HepG2 (cell line): ENCODE data around the gene USP2. TPM values are rescaled to one million over a fixed set of nuclear protein-coding genes. Genes with fewer than 3 reads are reported as not detected.

Experiments
- BRD4 ChIP-seq: sonication (generic); formaldehyde crosslinking; IDR thresholded peaks from 2 replicates; pipeline ENCODE4 v1.4.0; 2020; ENCODE audit warnings: missing genetic modification reagents
- CEBPB ChIP-seq: IDR thresholded peaks from 2 replicates; pipeline ENCODE4 v1.6.1; 2011; ENCODE audit warnings: low read depth, low read length, improper control_type of control experiment, borderline replicate concordance
- CEBPG ChIP-seq: IDR thresholded peaks from 2 replicates; pipeline ENCODE4 v1.6.1; 2016
- E2F5 ChIP-seq: sonication (generic); formaldehyde crosslinking; conservative IDR thresholded peaks from 2 replicates; pipeline ENCODE4 v1.4.0; 2020; ENCODE audit warnings: missing genetic modification reagents
- ELF4 ChIP-seq: sonication (generic); formaldehyde crosslinking; IDR thresholded peaks from 2 replicates; pipeline ENCODE4 v1.5.0; 2020; ENCODE audit warnings: missing genetic modification reagents, mild to moderate bottlenecking, moderate library complexity, borderline replicate concordance
- FOSL2 ChIP-seq: sonication (generic); formaldehyde crosslinking; IDR thresholded peaks from 2 replicates; pipeline ENCODE4 v1.4.0; 2020; ENCODE audit warnings: missing genetic modification reagents
- HDAC6 ChIP-seq: fragments of 200-600 bp; sonication (generic); IDR thresholded peaks from 2 replicates; pipeline ENCODE4 v1.7.0; 2017; ENCODE audit warnings: mild to moderate bottlenecking, antibody characterized with exemption, low read length, low read depth
- HINFP ChIP-seq: sonication (generic); formaldehyde crosslinking; IDR thresholded peaks from 2 replicates; pipeline ENCODE4 v1.4.0; 2020; ENCODE audit warnings: low read depth, mild to moderate bottlenecking, missing genetic modification reagents
- IRF1 ChIP-seq: sonication (generic); formaldehyde crosslinking; IDR thresholded peaks from 2 replicates; pipeline ENCODE4 v1.4.0; 2020; ENCODE audit warnings: low read depth, mild to moderate bottlenecking, missing genetic modification reagents
- NFYC ChIP-seq: IDR thresholded peaks from 2 replicates; pipeline ENCODE4 v1.6.1; 2016; ENCODE audit warnings: missing genetic modification reagents, missing compliant biosample characterization
- NR2F1 ChIP-seq, 2 experiments: fragments of 450-650 bp in 1 of 2; formaldehyde crosslinking in 1 of 2; IDR thresholded peaks; 2 replicates each; pipeline versions ENCODE4 v1.5.0 to v1.6.1; 2016 to 2020; ENCODE audit warnings: mild to moderate bottlenecking in 1 of 2, missing compliant biosample characterization in 1 of 2, missing genetic modification reagents in 1 of 2, moderate library complexity in 1 of 2
- RAD21 ChIP-seq: fragments of 450-650 bp; formaldehyde crosslinking; IDR thresholded peaks from 2 replicates; pipeline ENCODE4 v1.5.0; 2020; ENCODE audit warnings: mild to moderate bottlenecking
- REL ChIP-seq: sonication (generic); formaldehyde crosslinking; conservative IDR thresholded peaks from 2 replicates; pipeline ENCODE4 v1.8.0; 2022; ENCODE audit warnings: mild to moderate bottlenecking, missing genetic modification reagents, moderate library complexity
- RXRA ChIP-seq: sonication (generic); formaldehyde crosslinking; IDR thresholded peaks from 2 replicates; pipeline ENCODE4 v1.5.1; 2020; ENCODE audit warnings: missing genetic modification reagents
- SPEN ChIP-seq: sonication (generic); formaldehyde crosslinking; IDR thresholded peaks from 2 replicates; pipeline ENCODE4 v1.5.1; 2020; ENCODE audit warnings: low read depth, mild to moderate bottlenecking, missing genetic modification reagents
- TEAD3 ChIP-seq: optimal IDR thresholded peaks from 2 replicates; pipeline ENCODE3; 2016; ENCODE audit warnings: borderline replicate concordance
- ZBTB34 ChIP-seq: sonication (generic); formaldehyde crosslinking; IDR thresholded peaks from 2 replicates; pipeline ENCODE4 v1.8.0; 2022; ENCODE audit warnings: mild to moderate bottlenecking, missing genetic modification reagents
- ZBTB38 ChIP-seq: sonication (generic); formaldehyde crosslinking; IDR thresholded peaks from 2 replicates; pipeline ENCODE4 v1.5.1; 2020; ENCODE audit warnings: mild to moderate bottlenecking, missing genetic modification reagents
- ZFP37 ChIP-seq: sonication (generic); formaldehyde crosslinking; IDR thresholded peaks from 2 replicates; pipeline ENCODE4 v1.4.0; 2020; ENCODE audit warnings: missing genetic modification reagents, borderline replicate concordance
- ZNF232 ChIP-seq: sonication (generic); formaldehyde crosslinking; IDR thresholded peaks from 2 replicates; pipeline ENCODE4 v1.4.0; 2020; ENCODE audit warnings: missing genetic modification reagents, borderline replicate concordance
- ZNF326 ChIP-seq: sonication (generic); formaldehyde crosslinking; IDR thresholded peaks from 2 replicates; pipeline ENCODE4 v1.4.0; 2020; ENCODE audit warnings: missing genetic modification reagents, borderline replicate concordance
- ZNF335 ChIP-seq: sonication (generic); formaldehyde crosslinking; IDR thresholded peaks from 2 replicates; pipeline ENCODE4 v1.4.0; 2020; ENCODE audit warnings: missing genetic modification reagents
- ZNF362 ChIP-seq: sonication (generic); formaldehyde crosslinking; IDR thresholded peaks from 2 replicates; pipeline ENCODE4 v1.4.0; 2020; ENCODE audit warnings: missing genetic modification reagents, mild to moderate bottlenecking, borderline replicate concordance
- ZNF552 ChIP-seq: sonication (generic); formaldehyde crosslinking; IDR thresholded peaks from 2 replicates; pipeline ENCODE4 v1.9.0; 2022; ENCODE audit warnings: missing genetic modification reagents, mild to moderate bottlenecking, borderline replicate concordance
- ZNF678 ChIP-seq: sonication (generic); formaldehyde crosslinking; IDR thresholded peaks from 2 replicates; pipeline ENCODE4 v1.4.0; 2020; ENCODE audit warnings: mild to moderate bottlenecking, missing genetic modification reagents
- ZNF772 ChIP-seq: sonication (generic); formaldehyde crosslinking; IDR thresholded peaks from 2 replicates; pipeline ENCODE4 v1.5.0; 2020; ENCODE audit warnings: mild to moderate bottlenecking, missing genetic modification reagents
- ZNF773 ChIP-seq: sonication (generic); formaldehyde crosslinking; IDR thresholded peaks from 2 replicates; pipeline ENCODE4 v1.4.0; 2020; ENCODE audit warnings: missing genetic modification reagents, borderline replicate concordance
- polyA plus RNA-seq, 8 experiments: library from polyadenylated mRNA; depleted of rRNA in 3 of 8; stranded (reverse) in 7 of 8; unstranded in 1 of 8; fragments of >200 nt; fragmentation: Illumina TruSeq in 4 of 8; extraction: Trizol in 4 of 8; gene quantifications; 2 replicates each; pipeline versions ENCODE4 v1.2.1 to v1.2.3, GENCODE V29; 2011 to 2016; ENCODE audit warnings: low read depth in 4 of 8, missing spikeins in 1 of 8, mixed read lengths in 1 of 8; ENCODE audit not compliant: insufficient read depth in 1 of 8
- total RNA-seq, 5 experiments: library from RNA; depleted of rRNA; stranded (reverse); fragments of >200 nt; fragmentation: Illumina TruSeq; extraction: Trizol; gene quantifications; 2 replicates each; pipeline ENCODE4 v1.2.3, GENCODE V29; 2016; ENCODE audit warnings: low read depth in 1 of 5

USP2 gene
- total and polyA plus RNA-seq, 2 of the 13 experiments (the other 11 are each of a cell fraction or from before 2014, with no cell fraction given), result 2.5 to 6.0 TPM

GRCh38 chr11:119373921-119374631, 7.4 kb downstream of the USP2 start (continued):
- no peak for TF ChIP-seq HINFP (CRISPR knock-in tag)
- TF ChIP-seq HDAC6, result no peak
- TF ChIP-seq ZNF678 (CRISPR knock-in tag), result no peak
- no peak for TF ChIP-seq ZNF232
- no peak for TF ChIP-seq IRF1 (CRISPR knock-in tag)
- no peak for TF ChIP-seq ZNF335 (CRISPR knock-in tag)
- TF ChIP-seq BRD4, result no peak
- no peak for TF ChIP-seq ZNF362 (CRISPR knock-in tag)
- TF ChIP-seq ZBTB34, result no peak
- TF ChIP-seq ZNF772 (CRISPR knock-in tag), result no peak
- TF ChIP-seq CEBPG (CRISPR knock-in tag), result no peak
- TF ChIP-seq ZNF552 (CRISPR knock-in tag), result no peak
- no peak for TF ChIP-seq RXRA
- TF ChIP-seq CEBPB, result no peak
- no peak for TF ChIP-seq REL (CRISPR knock-in tag)
- TF ChIP-seq NR2F1 (CRISPR knock-in tag; IDR thresholded peaks at IDR 0.05), result no peak
- TF ChIP-seq E2F5 (CRISPR knock-in tag), result no peak
- peak; percentile 90 for TF ChIP-seq RAD21 (CRISPR knock-in tag)
- TF ChIP-seq SPEN, result no peak
- TF ChIP-seq TEAD3 (CRISPR knock-in tag), result peak; percentile 65
- TF ChIP-seq FOSL2 (CRISPR knock-in tag), result no peak
- no peak for TF ChIP-seq ELF4 (CRISPR knock-in tag)
- TF ChIP-seq ZNF326 (CRISPR knock-in tag), result no peak
- no peak for TF ChIP-seq ZBTB38 (CRISPR knock-in tag)
- no peak for TF ChIP-seq NFYC (CRISPR knock-in tag)
- no peak for TF ChIP-seq ZNF773 (CRISPR knock-in tag)
- TF ChIP-seq ZFP37 (CRISPR knock-in tag), result no peak
